ENCODE data around the gene NR6A1.

The NR6A1 gene

GRCh38 chr9:124771021-124771866 lies at the start of gene NR6A1 (continued):
- TF ChIP-seq ZNF513 (tag by site-specific recombination; IDR thresholded peaks at IDR 0.05) (no peak), ZNF302 (tag by site-specific recombination; IDR thresholded peaks at IDR 0.05; ENCODE audit: low read depth) (no peak), ZNF18 (tag by site-specific recombination; IDR thresholded peaks at IDR 0.05) (no peak), OVOL3 (tag by site-specific recombination; IDR thresholded peaks at IDR 0.05) (no peak), ZNF837 (tag by site-specific recombination; IDR thresholded peaks at IDR 0.05) (no peak), PBX3 (CRISPR knock-in tag; IDR thresholded peaks at IDR 0.05) (no peak), ZNF324 (tag by site-specific recombination; IDR thresholded peaks at IDR 0.05) (0 out of 2 replicates have a peak, but pooled peaks have one; percentile 66), ZNF585B (tag by site-specific recombination; IDR thresholded peaks at IDR 0.05) (no peak), ZFHX2 (tag by site-specific recombination; conservative IDR thresholded peaks at IDR 0.05) (peak; percentile 39), ZNF768 (tag by site-specific recombination; IDR thresholded peaks at IDR 0.05) (no peak), ZNF280C (tag by site-specific recombination; IDR thresholded peaks at IDR 0.05) (no peak), PRDM10 (tag by site-specific recombination; IDR thresholded peaks at IDR 0.05) (peak; percentile 100), BCL11A (tag by site-specific recombination; IDR thresholded peaks at IDR 0.05; ENCODE audit: low read depth) (no peak), ZNF624 (tag by site-specific recombination; IDR thresholded peaks at IDR 0.05) (no peak), MYNN (tag by site-specific recombination; IDR thresholded peaks at IDR 0.05; ENCODE audit: borderline replicate concordance) (no peak), ZBTB48 (tag by site-specific recombination; IDR thresholded peaks at IDR 0.05) (peak; percentile 98), ZNF426 (tag by site-specific recombination; IDR thresholded peaks at IDR 0.05) (no peak), TCF7L2 (IDR thresholded peaks at IDR 0.05; ENCODE audit: borderline replicate concordance, low read depth, low read length) (no peak; the same call in 1 of the 2 replicates), ZNF529 (tag by site-specific recombination; IDR thresholded peaks at IDR 0.05; ENCODE audit: insufficient replicate concordance) (no peak), ZNF341 (tag by site-specific recombination; IDR thresholded peaks at IDR 0.05; ENCODE audit: low read depth) (peak; percentile 68), ZNF449 (tag by site-specific recombination; IDR thresholded peaks at IDR 0.05) (no peak; the same call in 1 of the 2 replicates), ZNF239 (tag by site-specific recombination; IDR thresholded peaks at IDR 0.05) (no peak), GFI1B (tag by site-specific recombination; IDR thresholded peaks at IDR 0.05) (no peak), ZBTB8A (tag by site-specific recombination; IDR thresholded peaks at IDR 0.05) (peak; percentile 54), ZNF121 (tag by site-specific recombination; IDR thresholded peaks at IDR 0.05) (no peak), OSR2 (tag by site-specific recombination; IDR thresholded peaks at IDR 0.05) (no peak), ZNF664 (tag by site-specific recombination; IDR thresholded peaks at IDR 0.05) (no peak), ZNF211 (tag by site-specific recombination; IDR thresholded peaks at IDR 0.05; ENCODE audit: low read depth) (no peak), TRIM28 (IDR thresholded peaks at IDR 0.05; ENCODE audit: borderline replicate concordance, low read length) (no peak)

Measured in HEK293 (cell line).